Fibroblast of the aortic adventitia (primary cell): ENCODE measurements around the gene CALY. TPM values are rescaled to one million over a fixed set of nuclear protein-coding genes. Genes with fewer than 3 reads are reported as not detected.
"Not testable (repeated sequence)": the region's sequence is repeated elsewhere in the genome, so short reads cannot be mapped to it uniquely, and the experiment has no call there.

Experiments
- DNase-seq: peaks from one replicate; pipeline ENCODE4 v3.0.0-alpha.2; 2010; ENCODE audit warnings: low read depth
- H3K4me3 ChIP-seq: 2 replicates; pipeline ENCODE4 v1.5.1; 2011; ENCODE audit warnings: low read depth, mild to moderate bottlenecking, control low read depth, low read length, moderate library complexity
- total RNA-seq: library from RNA; depleted of rRNA; stranded (reverse); fragments of >200 nt; gene quantifications from 2 replicates; pipeline ENCODE4 v1.2.3, GENCODE V29; 2012; ENCODE audit warnings: low replicate concordance
- TF ChIP-seq, protein P1 (sequence below): IDR thresholded peaks from 2 replicates; pipeline ENCODE4 v1.5.1; 2011; ENCODE audit warnings: mild to moderate bottlenecking, low read length, control low read depth, inconsistent platforms; ENCODE audit not compliant: insufficient read depth

Gene CALY
- total RNA-seq, 1 donor: not detected

GRCh38 chr10:133373174-133374090 is 36.7 kb upstream of the CALY start, which contains the start of gene ECHS1:
Gene ECHS1, minus strand, starts transcription at chr10:133373354. Its CDS starts 21 bp downstream, at chr10:133373333.
- DNase-seq: peak; percentile 82
- peak within 1 kb of the TSS; percentile 83 for H3K4me3 ChIP-seq
- TF ChIP-seq, protein P1, sequence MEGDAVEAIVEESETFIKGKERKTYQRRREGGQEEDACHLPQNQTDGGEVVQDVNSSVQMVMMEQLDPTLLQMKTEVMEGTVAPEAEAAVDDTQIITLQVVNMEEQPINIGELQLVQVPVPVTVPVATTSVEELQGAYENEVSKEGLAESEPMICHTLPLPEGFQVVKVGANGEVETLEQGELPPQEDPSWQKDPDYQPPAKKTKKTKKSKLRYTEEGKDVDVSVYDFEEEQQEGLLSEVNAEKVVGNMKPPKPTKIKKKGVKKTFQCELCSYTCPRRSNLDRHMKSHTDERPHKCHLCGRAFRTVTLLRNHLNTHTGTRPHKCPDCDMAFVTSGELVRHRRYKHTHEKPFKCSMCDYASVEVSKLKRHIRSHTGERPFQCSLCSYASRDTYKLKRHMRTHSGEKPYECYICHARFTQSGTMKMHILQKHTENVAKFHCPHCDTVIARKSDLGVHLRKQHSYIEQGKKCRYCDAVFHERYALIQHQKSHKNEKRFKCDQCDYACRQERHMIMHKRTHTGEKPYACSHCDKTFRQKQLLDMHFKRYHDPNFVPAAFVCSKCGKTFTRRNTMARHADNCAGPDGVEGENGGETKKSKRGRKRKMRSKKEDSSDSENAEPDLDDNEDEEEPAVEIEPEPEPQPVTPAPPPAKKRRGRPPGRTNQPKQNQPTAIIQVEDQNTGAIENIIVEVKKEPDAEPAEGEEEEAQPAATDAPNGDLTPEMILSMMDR: no peak

DNA sequence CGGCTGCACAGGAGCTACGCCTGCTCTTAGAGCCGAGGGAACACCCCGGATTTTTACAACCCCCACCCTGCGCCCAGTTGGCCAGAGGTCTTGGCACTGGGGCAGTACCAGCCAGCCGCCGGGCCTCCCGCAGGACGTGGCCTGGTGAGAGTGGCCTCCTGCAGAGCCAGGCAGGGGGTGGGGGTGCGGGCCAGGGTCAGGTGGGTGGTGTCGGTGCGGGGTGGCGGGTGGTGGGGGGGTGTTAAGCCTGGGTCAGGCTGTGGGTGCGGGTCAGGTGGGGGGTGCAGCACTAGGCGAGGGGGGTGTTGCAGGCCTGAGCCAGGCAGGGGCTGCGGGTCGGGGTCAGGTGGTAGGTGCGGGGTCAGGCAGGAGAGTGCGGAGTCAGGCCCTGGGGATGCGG is 35.8 kb upstream of the CALY start:
- DNase-seq: no peak
- TF ChIP-seq, protein P1: no peak

DNA sequence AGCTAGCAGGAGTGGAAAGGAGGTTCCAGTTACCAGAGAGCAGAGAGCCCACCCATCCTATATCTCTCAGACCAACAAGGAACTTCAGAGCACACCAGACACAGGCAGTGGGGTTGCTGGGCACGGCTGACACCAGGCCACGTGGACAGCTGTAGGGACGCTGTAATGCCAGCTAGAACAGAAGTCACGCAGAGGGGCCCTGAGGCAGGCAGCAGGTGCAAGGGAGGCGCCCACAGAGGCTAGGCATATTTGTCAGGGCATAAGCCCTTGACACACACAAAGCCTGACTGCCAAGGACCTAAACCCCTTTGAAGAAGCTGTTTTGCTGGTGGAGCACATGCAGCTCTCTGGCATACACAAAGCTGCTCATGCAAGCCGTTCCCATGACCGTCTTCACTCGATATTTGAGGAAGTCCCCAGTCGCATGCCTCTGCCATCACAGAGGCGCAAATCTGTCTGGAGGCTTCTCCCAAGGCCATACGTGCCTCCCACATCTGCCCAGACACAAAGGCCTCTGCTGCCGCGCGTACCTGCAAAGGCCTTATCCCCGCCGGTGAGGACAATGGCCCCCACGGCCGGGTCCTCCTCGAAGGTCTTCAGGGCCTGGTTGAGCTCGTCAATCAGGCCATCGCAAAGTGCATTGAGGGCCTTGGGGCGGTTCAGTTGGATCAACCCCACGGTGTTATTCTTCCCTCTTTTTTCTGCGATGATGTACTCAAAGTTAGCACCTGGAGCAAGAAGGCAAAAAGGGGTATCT is 33.5 kb upstream of the CALY start:
- TF ChIP-seq, protein P1: no peak
- no peak overlapping the region for H3K4me3 ChIP-seq
- no peak for DNase-seq

More for the DNA sequence above, 35.8 kb upstream of the CALY start:
- H3K4me3 ChIP-seq: peak overlapping the region; percentile 83

DNA sequence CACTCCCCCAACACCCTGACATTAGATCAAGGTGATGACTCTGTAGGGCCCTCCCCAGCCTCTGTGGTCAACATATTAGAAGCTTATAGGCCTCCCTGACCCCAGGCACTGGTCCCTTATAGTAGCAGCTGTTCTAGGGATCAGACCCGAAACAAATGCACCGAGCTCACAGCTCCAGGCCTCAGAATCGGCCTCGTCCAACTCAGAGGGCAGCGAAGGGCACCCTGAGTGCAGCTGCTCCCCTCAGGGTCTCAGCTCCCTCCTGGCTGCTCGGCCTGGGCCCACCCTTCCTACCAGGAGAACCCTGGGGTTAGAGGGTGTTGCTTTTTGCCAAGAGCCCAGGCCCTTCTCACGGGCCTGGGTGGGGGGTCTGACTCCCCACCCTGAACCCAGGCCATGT is 31.5 kb upstream of the CALY start:
- no peak for DNase-seq
- TF ChIP-seq, protein P1: no peak
- no peak overlapping the region for H3K4me3 ChIP-seq

- DNase-seq, H3K4me3 ChIP-seq: not testable (repeated sequence)
Measured at GRCh38 chr10:133367461-133367860, 30.8 kb upstream of the CALY start.

DNA sequence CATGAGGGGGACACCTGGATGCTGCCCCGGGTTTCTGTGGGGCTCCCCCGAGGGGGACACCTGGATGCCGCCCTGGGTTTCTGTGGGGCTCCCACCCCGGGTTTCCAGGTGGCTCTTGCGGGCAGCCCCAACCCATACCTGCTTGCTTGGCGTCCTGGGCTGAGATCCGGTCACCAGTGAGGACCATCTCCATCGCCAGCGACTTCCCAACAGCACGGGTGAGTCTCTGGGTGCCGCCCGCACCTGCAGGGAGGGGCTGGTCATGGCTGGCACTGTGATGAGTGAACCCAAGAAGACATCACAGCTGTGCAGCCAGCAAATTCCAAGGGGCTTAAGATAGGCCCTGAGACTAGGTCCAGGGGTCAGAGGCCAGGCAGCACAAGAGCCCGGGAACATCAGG is 30.1 kb upstream of the CALY start:
- H3K4me3 ChIP-seq: no peak overlapping the region
- TF ChIP-seq, protein P1: no peak
- no peak for DNase-seq

DNA sequence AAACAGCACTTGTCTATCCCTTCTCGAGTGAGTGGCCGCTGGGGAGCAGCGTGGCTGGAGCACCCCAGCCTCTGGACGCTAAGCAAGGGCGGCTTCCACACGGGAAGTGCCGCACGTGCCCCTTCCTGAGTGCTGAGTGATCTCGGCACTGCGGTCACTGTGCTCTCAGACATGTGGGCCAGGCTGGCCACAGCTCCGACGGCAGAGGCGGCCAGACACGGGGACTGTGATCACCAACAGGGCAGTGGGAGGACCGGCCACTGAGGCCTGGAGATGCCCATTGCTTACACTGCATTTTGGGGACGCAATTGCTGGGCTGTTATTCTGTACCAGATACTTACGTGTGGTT is 29.4 kb upstream of the CALY start:
- TF ChIP-seq, protein P1: no peak
- no peak overlapping the region for H3K4me3 ChIP-seq
- no peak for DNase-seq
